GM12878 (cell line): ENCODE measurements around the gene ESCO1. TPM values are rescaled to one million over a fixed set of nuclear protein-coding genes. Genes with fewer than 3 reads are reported as not detected.

Source experiments
- ATAC-seq: fragments of 200-7000 bp; cut with Tn5 transposase; 3 replicates; pipeline ENCODE4 v1.9.1; 2020; ENCODE audit warnings: mild to moderate bottlenecking, moderate library complexity
- BruUV-seq: library from RNA; stranded (reverse); fragments of 400-500 nt; replicated peaks from 2 replicates; lab custom pipeline; 2021; lab: Mats Ljungman, UMichigan
- CTCF ChIA-PET: fragments of 300-600 bp; sonication (Branson Sonifier 250); formaldehyde crosslinking; extraction: SDS; loops from one replicate; lab custom pipeline; 2021; ENCODE audit warnings: inconsistent platforms; lab: Yijun Ruan, JAX
- POLR2A ChIA-PET: fragments of 350-600 bp; formaldehyde crosslinking; extraction: SDS; loops from one replicate; lab custom pipeline; 2021; ENCODE audit warnings: inconsistent platforms; lab: Charles Lee
- RAD21 ChIA-PET: fragments of 300-600 bp; sonication (Branson Sonifier 250); formaldehyde crosslinking; loops from one replicate; lab custom pipeline; 2023; ENCODE audit warnings: antibody characterized with exemption; ENCODE audit not compliant: unreplicated experiment; lab: Charles Lee
- SMC1A ChIA-PET: fragments of 300-600 bp; sonication (Branson Sonifier 250); formaldehyde crosslinking; loops from one replicate; lab custom pipeline; 2023; ENCODE audit not compliant: unreplicated experiment, uncharacterized antibody; lab: Charles Lee
- DNase-seq: peaks from one replicate; pipeline ENCODE4 v3.0.0-alpha.2; 2011; ENCODE audit warnings: low read depth, low spot score
- FAIRE-seq: peaks from 3 replicates; lab custom pipeline; 2011; peaks lifted over from hg19 to GRCh38; lab: Jason Lieb, UNC
- H2AFZ ChIP-seq: 2 replicates; pipeline ENCODE4 v1.6.0; 2011; ENCODE audit warnings: low read depth, low read length, control low read depth; ENCODE audit not compliant: control insufficient read depth
- H3K27ac ChIP-seq: 2 replicates; pipeline ENCODE4 v1.5.1; 2011; ENCODE audit warnings: control low read depth; ENCODE audit not compliant: control insufficient read depth, insufficient read depth
- H3K27me3 ChIP-seq, 2 experiments: replicated peaks in 1 of 2; 2 replicates each; pipeline versions ENCODE4 v1.6.0 to v1.6.1; 2011; ENCODE audit warnings: low read length in 1 of 2; ENCODE audit not compliant: control insufficient read depth in 2 of 2, insufficient read depth in 2 of 2
- H3K36me3 ChIP-seq, 2 experiments: 2 replicates each; pipeline ENCODE4 v1.5.1; 2011; ENCODE audit warnings: low read length in 1 of 2; ENCODE audit not compliant: control insufficient read depth in 2 of 2, insufficient read depth in 2 of 2
- H3K4me1 ChIP-seq: 2 replicates; pipeline ENCODE4 v1.6.1; 2011; ENCODE audit warnings: mild to moderate bottlenecking, low read length, moderate library complexity, mixed read lengths; ENCODE audit not compliant: control insufficient read depth, insufficient read depth
- H3K4me2 ChIP-seq: 2 replicates; pipeline ENCODE4 v1.6.0; 2011; ENCODE audit warnings: control low read depth; ENCODE audit not compliant: control insufficient read depth, insufficient read depth
- H3K4me3 ChIP-seq: fragments of 200-600 bp; sonication (generic); 2 replicates; pipeline ENCODE4 v1.5.1; 2016
- H3K79me2 ChIP-seq: 2 replicates; pipeline ENCODE4 v1.6.0; 2011; ENCODE audit warnings: low read length; ENCODE audit not compliant: control insufficient read depth, insufficient read depth
- H3K9ac ChIP-seq: 2 replicates; pipeline ENCODE4 v1.8.0; 2011; ENCODE audit warnings: low read length, control low read depth, mixed read lengths; ENCODE audit not compliant: control insufficient read depth, insufficient read depth
- H3K9me3 ChIP-seq: replicated peaks from 3 replicates; pipeline ENCODE4 v1.5.1; 2011; ENCODE audit warnings: mild to moderate bottlenecking, low read length; ENCODE audit not compliant: control insufficient read depth, insufficient read depth
- H4K20me1 ChIP-seq: 2 replicates; pipeline ENCODE4 v1.6.0; 2011; ENCODE audit not compliant: control insufficient read depth, insufficient read depth
- CBFB ChIP-seq: IDR thresholded peaks from 2 replicates; pipeline ENCODE4 v1.6.1; 2016; ENCODE audit warnings: antibody characterized with exemption, low read depth
- CHD1 ChIP-seq: IDR thresholded peaks from 2 replicates; pipeline ENCODE4 v1.6.1; 2012; ENCODE audit warnings: low read depth, low read length, improper control_type of control experiment
- NFXL1 ChIP-seq: fragments of 450-650 bp; IDR thresholded peaks from 2 replicates; pipeline ENCODE4 v1.6.1; 2017; ENCODE audit warnings: antibody characterized with exemption, mild to moderate bottlenecking, borderline replicate concordance
- POLR2AphosphoS5 ChIP-seq: IDR thresholded peaks from 2 replicates; pipeline ENCODE4 v1.6.1; 2011; ENCODE audit warnings: mild to moderate bottlenecking, low read length, inconsistent platforms
- POU2F2 ChIP-seq: IDR thresholded peaks from 3 replicates; pipeline ENCODE4 v1.6.1; 2011; ENCODE audit warnings: low read depth, mild to moderate bottlenecking, low read length, borderline replicate concordance
- SMC3 ChIP-seq: IDR thresholded peaks from 2 replicates; pipeline ENCODE4 v1.6.1; 2011; ENCODE audit warnings: low read length, improper control_type of control experiment, borderline replicate concordance
- ZBED1 ChIP-seq: IDR thresholded peaks from 2 replicates; pipeline ENCODE4 v1.6.1; 2016; ENCODE audit warnings: borderline replicate concordance
- WGBS: methylation state at CpG from one replicate; pipeline ENCODE4 v1.1.6; 2016; ENCODE audit warnings: low lambda C conversion rate; ENCODE audit not compliant: insufficient replicate concordance, insufficient coverage; ENCODE audit errors: missing lambda C conversion rate; 5-methylcytosine and 5-hydroxymethylcytosine counted together
- in situ Hi-C: fragments of 300-500 bp; cut with MboI; formaldehyde crosslinking; loops from 9 replicates; pipeline ENCODE4 v1.14.3; 2018; ENCODE audit warnings: mixed read lengths
- intact Hi-C: fragments of 100-400 bp; cut with micrococcal nuclease; formaldehyde crosslinking; loops from one replicate; pipeline ENCODE4 v1.14.2; 2022; ENCODE audit not compliant: unreplicated experiment
- polyA plus RNA-seq, 11 experiments: library from polyadenylated mRNA; depleted of rRNA in 4 of 11; unstranded in 6 of 11; stranded (reverse) in 5 of 11; fragments of >200 nt; fragmentation: Nextera tagmentation in 4 of 11; fragmentation: Illumina TruSeq in 1 of 11; extraction: Ambion mirVana in 4 of 11; extraction: Trizol in 1 of 11; gene quantifications; 1 replicate in 1 of 11; 2 replicates in 10 of 11; pipeline versions ENCODE4 v1.2.1 to v1.2.3, GENCODE V29; 2011 to 2016; ENCODE audit warnings: inconsistent platforms in 2 of 11, missing spikeins in 2 of 11, low read depth in 1 of 11
- total RNA-seq, 4 experiments: library from RNA; depleted of rRNA in 3 of 4; stranded (reverse); fragments of >200 nt in 3 of 4; fragmentation: Illumina TruSeq in 1 of 4; extraction: Trizol in 1 of 4; gene quantifications; 2 replicates each; pipeline versions ENCODE4 v1.2.1 to v1.2.3, GENCODE V29; 2013 to 2021
- TF ChIP-seq, protein P1 (sequence below): IDR thresholded peaks from 2 replicates; pipeline ENCODE4 v1.6.1; 2011; ENCODE audit warnings: low read depth, low read length, improper control_type of control experiment, borderline replicate concordance
- TF ChIP-seq, protein P2 (sequence below): IDR thresholded peaks from 2 replicates; pipeline ENCODE4 v1.6.1; 2011; ENCODE audit warnings: mild to moderate bottlenecking, low read depth, low read length, moderate library complexity; ENCODE audit not compliant: insufficient replicate concordance

Gene ESCO1
- total and polyA plus RNA-seq, 10 of the 15 experiments (the other 5 are each of a cell fraction or from before 2014, with no cell fraction given) = 8.6 to 22.4 (median 12.4) TPM

DNA sequence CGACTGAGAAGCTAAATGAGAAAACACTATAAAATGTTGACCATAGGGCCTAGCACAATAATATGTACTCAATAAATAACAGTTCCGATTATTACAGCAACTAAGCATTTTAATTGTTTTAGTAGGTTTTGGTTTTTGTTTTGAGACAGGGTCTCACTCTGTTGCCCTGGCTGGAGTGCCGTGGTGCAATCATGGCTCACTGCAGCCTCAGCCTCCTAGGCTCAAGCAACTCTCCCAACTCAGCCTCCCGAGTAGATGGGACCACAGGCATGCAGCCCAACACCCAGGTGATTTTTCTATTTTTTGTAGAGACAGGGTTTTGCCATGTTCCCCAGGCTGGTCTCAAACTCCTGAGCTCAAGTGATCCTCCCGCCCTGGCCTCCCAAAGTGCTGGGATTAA lies 54.1 kb downstream of the ESCO1 start:
- Histone ChIP-seq H3K36me3 (peaks cover 0 to 12% of the 10 kb centered on the region in 2 experiments; a peak in 2 of 4 replicates), H3K27me3 (no peaks in the 10 kb centered on the region), H2AFZ (no peak overlapping the region), H3K27ac (no peak overlapping the region), H3K79me2 (no peaks in the 10 kb centered on the region), H3K4me3 (no peak overlapping the region), H4K20me1 (no peaks in the 10 kb centered on the region), H3K9ac (no peak overlapping the region), H3K9me3 (no peaks in the 10 kb centered on the region), H3K4me1 (no peaks in the 10 kb centered on the region), H3K4me2 (no peak overlapping the region)
- ChIA-PET RAD21 (no interaction called here), SMC1A (interaction anchor here (1.0 kb wide), 1 partner anchor 15 kb away, joined by 3 read pairs; no protein-coding TSS in a partner anchor), POLR2A (no interaction called here), CTCF (interaction anchor here (1.6 kb wide), 1 partner anchor 20 kb away, joined by 3 read pairs; no protein-coding TSS in a partner anchor)
- no TSS peak for BruUV-seq
- no peak for FAIRE-seq
- intact Hi-C loops = no loop called here
- in situ Hi-C loops = no loop called here
- no peak for ATAC-seq
- no peak for DNase-seq
- TF ChIP-seq, protein P1, sequence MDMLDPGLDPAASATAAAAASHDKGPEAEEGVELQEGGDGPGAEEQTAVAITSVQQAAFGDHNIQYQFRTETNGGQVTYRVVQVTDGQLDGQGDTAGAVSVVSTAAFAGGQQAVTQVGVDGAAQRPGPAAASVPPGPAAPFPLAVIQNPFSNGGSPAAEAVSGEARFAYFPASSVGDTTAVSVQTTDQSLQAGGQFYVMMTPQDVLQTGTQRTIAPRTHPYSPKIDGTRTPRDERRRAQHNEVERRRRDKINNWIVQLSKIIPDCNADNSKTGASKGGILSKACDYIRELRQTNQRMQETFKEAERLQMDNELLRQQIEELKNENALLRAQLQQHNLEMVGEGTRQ = no peak
- TF ChIP-seq, protein P2, sequence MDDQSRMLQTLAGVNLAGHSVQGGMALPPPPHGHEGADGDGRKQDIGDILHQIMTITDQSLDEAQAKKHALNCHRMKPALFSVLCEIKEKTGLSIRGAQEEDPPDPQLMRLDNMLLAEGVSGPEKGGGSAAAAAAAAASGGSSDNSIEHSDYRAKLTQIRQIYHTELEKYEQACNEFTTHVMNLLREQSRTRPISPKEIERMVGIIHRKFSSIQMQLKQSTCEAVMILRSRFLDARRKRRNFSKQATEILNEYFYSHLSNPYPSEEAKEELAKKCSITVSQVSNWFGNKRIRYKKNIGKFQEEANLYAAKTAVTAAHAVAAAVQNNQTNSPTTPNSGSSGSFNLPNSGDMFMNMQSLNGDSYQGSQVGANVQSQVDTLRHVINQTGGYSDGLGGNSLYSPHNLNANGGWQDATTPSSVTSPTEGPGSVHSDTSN = no peak
- no peak for TF ChIP-seq POLR2AphosphoS5
- no peak for TF ChIP-seq SMC3
- TF ChIP-seq CHD1 = no peak
- TF ChIP-seq ZBED1 = no peak
- TF ChIP-seq CBFB = no peak
- no peak for TF ChIP-seq POU2F2
- TF ChIP-seq NFXL1 = no peak
- 86% methylated on average over 5 of the region's 5 CpGs for WGBS
